ENCODE data around the gene POLDIP3. TPM values are rescaled to one million over a fixed set of nuclear protein-coding genes. Genes with fewer than 3 reads are reported as not detected.

POLDIP3 gene
- total and polyA plus RNA-seq, 2 of the 4 experiments (the other 2 are of a cell fraction) = 33.9 to 43.6 TPM

GRCh38 chr22:42611051-42611450 lies 3.6 kb downstream of the POLDIP3 start:
- DNase-seq = peak; percentile 52

More at GRCh38 chr22:42611051-42611450, 3.6 kb downstream of the POLDIP3 start:
- Histone ChIP-seq H3K18ac (ENCODE audit: low read depth, low read length) (no peak overlapping the region), H3K14ac (replicated peaks; ENCODE audit: low read depth, low read length) (peak overlapping the region; percentile 51; the same call in 1 of the 2 replicates), H2AK9ac (replicated peaks; ENCODE audit: low read depth, low read length, poor library complexity) (peak overlapping the region; percentile 53), H4K20me1 (ENCODE audit: insufficient read depth, low read length) (peaks cover 58% of the 10 kb centered on the region), H3K27ac (ENCODE audit: insufficient read depth, low read length) (no peak overlapping the region), H2AK5ac (ENCODE audit: low read depth, low read length) (no peak overlapping the region), H2BK120ac (ENCODE audit: low read depth, low read length) (no peak overlapping the region), H4K91ac (ENCODE audit: insufficient read depth, low read depth, low read length) (no peak overlapping the region), H3K4me1 (ENCODE audit: control insufficient read depth, insufficient read depth, low read length) (peaks cover 29% of the 10 kb centered on the region), H3K9me1 (ENCODE audit: insufficient read depth, low read length) (peaks cover 20% of the 10 kb centered on the region), H4K5ac (ENCODE audit: low read depth, low read length) (no peak overlapping the region), H3K4me2 (ENCODE audit: low read depth, low read length) (no peak overlapping the region), H2BK5ac (ENCODE audit: low read depth, low read length, poor library complexity, severe bottlenecking) (no peak overlapping the region), H2BK15ac (ENCODE audit: low read depth, low read length) (no peak overlapping the region), H3K36me3 (ENCODE audit: control insufficient read depth, insufficient read depth, low read length) (peaks cover 6% of the 10 kb centered on the region), H4K8ac (ENCODE audit: low read depth in 2 of 2, low read length in 2 of 2) (0 out of 4 replicates have a peak overlapping the region, but pooled peaks of 1 of the 2 experiments have one; percentile 14), H3K9me3 (ENCODE audit: control insufficient read depth, insufficient read depth, low read length) (no peaks in the 10 kb centered on the region), H2BK20ac (ENCODE audit: low read depth, low read length) (no peak overlapping the region), H2AFZ (replicated peaks; ENCODE audit: low read length, poor library complexity) (no peak overlapping the region), H3K9ac (ENCODE audit: low read depth, low read length) (no peak overlapping the region), H3K4me3 (ENCODE audit: insufficient read depth, low read depth, low read length) (no peak overlapping the region), H3K56ac (ENCODE audit: extremely low read depth, insufficient read depth, low read length) (no peak overlapping the region), H3K4ac (ENCODE audit: low read depth, low read length) (no peak overlapping the region), H3K23ac (ENCODE audit: low read depth, low read length) (peak overlapping the region; percentile 73), H3K27me3 (ENCODE audit: control insufficient read depth, insufficient read depth, low read length) (no peaks in the 10 kb centered on the region), H3K79me1 (ENCODE audit: low read depth in 1 of 2, low read length in 2 of 2) (peaks cover 15 to 61% of the 10 kb centered on the region in 2 experiments; a peak in 3 of 4 replicates)
- TF ChIP-seq MXI1 (IDR thresholded peaks at IDR 0.05; ENCODE audit: borderline replicate concordance, low read depth, low read length) (no peak), CTCF (conservative IDR thresholded peaks at IDR 0.05; ENCODE audit: low read depth, low read length) (no peak), MAZ (IDR thresholded peaks at IDR 0.05; ENCODE audit: borderline replicate concordance, low read depth, low read length) (no peak), POLR2A (IDR thresholded peaks at IDR 0.05; ENCODE audit: low read depth, low read length) (no peak), SMC3 (IDR thresholded peaks at IDR 0.05; ENCODE audit: low read depth, low read length) (no peak), CEBPB (IDR thresholded peaks at IDR 0.05; ENCODE audit: low read depth, low read length) (no peak)
- CTCF ChIA-PET = no interaction called here
- intact Hi-C loops (cut with micrococcal nuclease) = no loop called here
- no CpG with 5 or more reads among the region's 1 CpG for WGBS, 2 experiments (ENCODE audit: extremely low coverage in 2 of 2, insufficient read length in 1 of 2)
- no peak for ATAC-seq (ENCODE audit: low read depth)
- BruUV-seq (replicated peaks) = no TSS peak
- POLR2A ChIA-PET (ENCODE audit: unreplicated experiment) = no interaction called here
- in situ Hi-C loops (cut with MboI; ENCODE audit: low sequenced_read_pairs) = no loop called here
- dilution Hi-C loops (cut with HindIII; ENCODE audit: low sequenced_read_pairs, unreplicated experiment) = no loop called here
